Pancreas (tissue), 10 donors: ENCODE measurements around the gene TSPEAR. TPM values are rescaled to one million over a fixed set of nuclear protein-coding genes. Genes with fewer than 3 reads are reported as not detected.
A peak's percentile ranks its signal among the peaks of the same experiment; 100 is the strongest.

Experiments
- ATAC-seq, 4 donors: fragments of 200-7000 bp; cut with Tn5 transposase; one replicate each; pipeline versions ENCODE4 v1.8.0 to v1.9.1; 2020; ENCODE audit warnings: mild to moderate bottlenecking in 4 of 4, moderate library complexity in 4 of 4
- DNase-seq, 6 donors: peaks; one replicate each; pipeline ENCODE4 v3.0.0-alpha.2; 2020
- FAIRE-seq: peaks from 2 replicates; lab custom pipeline; 2012; peaks lifted over from hg19 to GRCh38; lab: Jason Lieb, UNC
- H3K27ac ChIP-seq, 4 donors: fragments of 200-600 bp; sonication (generic); 1 replicate in 3 of 4; 2 replicates in 1 of 4; pipeline versions ENCODE4 v1.5.0 to v1.8.0; 2020
- H3K27me3 ChIP-seq, 4 donors: fragments of 200-600 bp; one replicate each; pipeline ENCODE4 v1.8.0; 2021
- H3K36me3 ChIP-seq, 3 donors: fragments of 200-600 bp; sonication (generic) in 1 of 3; one replicate each; pipeline versions ENCODE4 v1.5.0 to v1.8.0; 2020 to 2021
- H3K4me1 ChIP-seq, 3 donors: fragments of 200-600 bp; one replicate each; pipeline ENCODE4 v1.8.0; 2021
- H3K4me3 ChIP-seq, 4 donors: fragments of 200-600 bp; sonication (generic) in 2 of 4; one replicate each; pipeline versions ENCODE4 v1.5.0 to v1.8.0; 2020 to 2021
- H3K9me3 ChIP-seq, 4 donors: fragments of 200-600 bp; one replicate each; pipeline ENCODE4 v1.8.0; 2021
- WGBS, 2 donors: extraction: QIAGEN DNeasy Blood & Tissue Kit; methylation state at CpG; one replicate each; pipeline ENCODE4 v1.1.7; 2013; 5-methylcytosine and 5-hydroxymethylcytosine counted together
- intact Hi-C, 3 donors: fragments of 100-400 bp; cut with DNase I; formaldehyde crosslinking; loops; one replicate each; pipeline versions ENCODE4 v1.11.1 to v1.14.2; 2022
- polyA plus RNA-seq, 2 donors: library from polyadenylated mRNA; stranded (reverse); fragments of 200-250 nt; gene quantifications; one replicate each; pipeline ENCODE4 v1.2.3, GENCODE V29; 2013
- total RNA-seq, 6 donors: library from RNA; stranded (reverse); fragmentation: NEBNext Ultra II Directional in 4 of 6; extraction: Animal tissue kit (Norgen Biotek cat#: 25700) in 4 of 6; gene quantifications; one replicate each; pipeline versions ENCODE4 v1.2.1 to v1.2.4, GENCODE V29; 2021 to 2023
- TF ChIP-seq, protein P1 (sequence below), 4 donors: fragments of 200-600 bp; sonication (generic) in 3 of 4; IDR thresholded peaks; one replicate each; pipeline versions ENCODE4 v1.5.0 to v1.8.0; 2021; ENCODE audit warnings: antibody characterized with exemption in 4 of 4
- donor health status: healthy with polysubstance abuse.
- donor health status: DM: no; HTN: no; CAD: no; lungs with moderate emphysema.
- donor health status: DM: no; HTN: no; CAD: no.
- donor health status: control.
- donor health status: control.
- donor health status: Bipolar disorder and iron deficiency.
- donor health status: DM: yes; HTN: yes; CAD: no.
- donor health status: DM: no; HTN: no; CAD: no.
- donor health status: DM: no; HTN: no; CAD: no.
- donor health status: DM: yes; HTN: yes; CAD: no.

Gene TSPEAR
- total and polyA plus RNA-seq, 8 donors = 0.05 to 1.4 (median 0.25) TPM; not detected in 1

DNA sequence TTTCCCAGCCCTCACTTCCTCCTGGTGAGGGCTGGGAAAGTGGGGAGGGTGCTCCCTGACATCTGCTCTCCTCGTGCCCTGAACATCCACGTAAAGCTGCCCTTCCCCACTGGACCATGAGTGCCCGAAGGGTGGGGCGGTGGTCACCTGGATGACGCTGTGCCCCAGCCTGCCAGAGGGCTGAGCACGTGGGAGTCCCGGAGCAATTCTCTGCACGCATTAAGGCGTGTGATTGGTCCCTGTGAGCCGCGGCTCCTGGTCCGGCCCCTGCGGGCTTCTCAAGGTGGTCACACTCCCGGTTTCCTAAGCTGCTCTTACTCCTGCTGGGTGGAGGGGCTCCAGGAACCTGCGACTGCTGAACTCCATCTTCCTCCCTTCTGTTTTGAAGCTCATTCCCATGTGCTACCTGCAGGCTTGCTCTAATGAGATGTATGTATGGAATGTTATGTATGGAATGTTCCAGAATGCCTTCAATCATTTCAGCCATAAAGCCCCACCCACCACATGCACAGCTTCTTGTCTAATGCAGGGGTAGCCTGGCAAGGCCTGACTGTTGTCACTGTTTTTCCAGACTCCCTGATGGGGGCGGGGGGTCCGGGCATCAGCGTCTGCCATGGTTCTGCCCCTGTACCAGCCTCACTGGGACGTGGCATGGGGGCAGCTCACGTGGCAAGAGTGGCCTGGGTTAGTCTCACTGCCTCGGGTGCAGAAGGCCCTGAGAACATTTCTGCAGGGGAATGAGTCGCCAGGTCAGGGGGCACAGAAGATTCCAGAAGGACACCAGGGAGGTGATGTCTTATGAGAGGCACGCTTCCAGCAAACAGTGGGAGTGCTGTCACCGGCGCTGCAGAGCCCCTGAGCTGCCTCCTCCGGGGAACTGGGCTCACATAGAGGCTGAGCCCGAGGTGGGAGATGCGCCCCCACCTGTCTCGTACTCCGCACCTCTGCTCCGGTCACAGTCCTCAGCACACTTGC lies 190.8 kb downstream of the TSPEAR start:
- H3K27ac ChIP-seq = no peak overlapping the region
- H3K9me3 ChIP-seq = no peaks in the 10 kb centered on the region
- no peaks in the 10 kb centered on the region for H3K27me3 ChIP-seq
- 70 to 80% methylated on average over 31 of the region's 31 CpGs for WGBS, 2 donors
- intact Hi-C loops = no loop called here
- ATAC-seq (no peak), FAIRE-seq (no peak), DNase-seq (peak in 2 of 6 donors; percentile 29 to 54)
- TF ChIP-seq, protein P1, sequence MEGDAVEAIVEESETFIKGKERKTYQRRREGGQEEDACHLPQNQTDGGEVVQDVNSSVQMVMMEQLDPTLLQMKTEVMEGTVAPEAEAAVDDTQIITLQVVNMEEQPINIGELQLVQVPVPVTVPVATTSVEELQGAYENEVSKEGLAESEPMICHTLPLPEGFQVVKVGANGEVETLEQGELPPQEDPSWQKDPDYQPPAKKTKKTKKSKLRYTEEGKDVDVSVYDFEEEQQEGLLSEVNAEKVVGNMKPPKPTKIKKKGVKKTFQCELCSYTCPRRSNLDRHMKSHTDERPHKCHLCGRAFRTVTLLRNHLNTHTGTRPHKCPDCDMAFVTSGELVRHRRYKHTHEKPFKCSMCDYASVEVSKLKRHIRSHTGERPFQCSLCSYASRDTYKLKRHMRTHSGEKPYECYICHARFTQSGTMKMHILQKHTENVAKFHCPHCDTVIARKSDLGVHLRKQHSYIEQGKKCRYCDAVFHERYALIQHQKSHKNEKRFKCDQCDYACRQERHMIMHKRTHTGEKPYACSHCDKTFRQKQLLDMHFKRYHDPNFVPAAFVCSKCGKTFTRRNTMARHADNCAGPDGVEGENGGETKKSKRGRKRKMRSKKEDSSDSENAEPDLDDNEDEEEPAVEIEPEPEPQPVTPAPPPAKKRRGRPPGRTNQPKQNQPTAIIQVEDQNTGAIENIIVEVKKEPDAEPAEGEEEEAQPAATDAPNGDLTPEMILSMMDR (IDR thresholded peaks at IDR 0.05) = no peak
- no peaks in the 10 kb centered on the region for H3K36me3 ChIP-seq
- H3K4me1 ChIP-seq = no peaks in the 10 kb centered on the region
- no peak overlapping the region for H3K4me3 ChIP-seq

DNA sequence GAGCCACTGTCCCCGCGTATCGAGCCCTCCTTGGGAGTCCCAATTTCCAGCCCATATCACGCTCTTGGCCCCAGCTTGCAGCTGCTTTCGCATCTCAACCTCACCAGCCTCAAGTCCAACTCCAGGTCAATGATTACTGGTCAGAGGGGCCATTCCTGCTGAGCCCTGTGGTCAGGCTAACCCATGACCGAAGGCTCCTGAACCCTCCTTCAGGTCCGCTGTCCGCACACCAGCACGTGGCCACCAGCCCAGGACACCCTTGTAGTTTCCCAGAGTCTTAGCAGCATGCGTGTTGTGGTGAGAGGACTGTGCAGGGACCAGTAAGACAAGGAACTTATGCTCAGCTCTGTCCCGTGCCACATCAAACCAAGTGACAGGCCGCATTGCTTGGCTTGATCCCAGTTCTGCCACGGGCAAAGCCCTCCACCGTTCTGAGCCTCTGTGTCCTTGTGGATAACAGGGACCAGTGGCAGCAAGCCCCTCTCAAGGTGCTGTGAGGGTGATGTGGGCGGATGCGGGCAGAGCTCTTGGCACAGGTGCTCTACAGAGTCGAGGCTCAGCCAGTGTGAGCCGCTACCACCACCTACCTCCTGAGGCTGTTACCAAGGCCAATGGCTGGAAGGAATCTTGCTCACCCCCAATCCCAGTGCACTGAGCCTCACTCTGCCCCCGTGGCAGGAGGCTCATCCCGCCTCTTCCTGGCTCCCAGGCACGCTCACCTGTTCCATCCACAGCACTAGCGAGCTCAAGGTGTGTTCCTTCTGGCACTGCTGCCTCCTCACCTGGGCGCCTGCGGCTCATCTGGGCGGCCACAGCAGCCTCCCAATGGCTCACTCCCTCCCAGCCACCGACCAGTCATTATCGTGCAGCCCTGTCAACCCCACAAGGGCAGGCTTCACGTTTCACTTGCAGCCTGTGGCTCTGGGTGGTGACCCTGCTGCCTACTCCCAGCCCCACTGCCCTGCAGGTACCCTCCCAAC lies 191.7 kb downstream of the TSPEAR start:
- no peak overlapping the region for H3K27ac ChIP-seq
- TF ChIP-seq, protein P1 (IDR thresholded peaks at IDR 0.05) = no peak
- no peaks in the 10 kb centered on the region for H3K36me3 ChIP-seq
- 72 to 81% methylated on average over 28 of the region's 28 CpGs for WGBS, 2 donors
- H3K27me3 ChIP-seq = no peaks in the 10 kb centered on the region
- no peak overlapping the region for H3K4me3 ChIP-seq
- DNase-seq (peak in 2 of 6 donors; percentile 32 to 43), FAIRE-seq (no peak), ATAC-seq (no peak)
- intact Hi-C loops = loop anchor here in 1 of 3 donors (10.0 kb wide), 1 partner anchor 275 kb away; no protein-coding TSS in a partner anchor
- H3K9me3 ChIP-seq = no peaks in the 10 kb centered on the region
- H3K4me1 ChIP-seq = no peaks in the 10 kb centered on the region

DNA sequence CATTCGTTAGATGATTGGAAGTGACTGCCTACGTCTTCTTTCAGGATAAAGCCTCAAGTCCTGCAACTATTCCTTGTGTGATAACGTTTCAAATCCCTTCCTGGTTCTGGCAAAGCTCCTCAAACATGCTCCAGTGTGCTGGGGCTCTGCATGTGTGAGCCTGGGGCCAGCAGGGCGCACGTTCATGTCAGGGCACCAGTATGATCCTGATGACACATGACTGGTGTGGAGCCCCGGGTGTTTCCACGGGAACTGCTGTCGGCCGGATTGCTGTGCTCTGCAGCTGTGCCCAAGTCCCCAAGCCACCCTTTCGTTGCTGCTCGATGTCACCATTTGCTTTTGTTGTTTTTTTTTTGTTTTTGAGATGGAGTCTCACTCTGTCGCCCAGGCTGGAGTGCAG lies 192.7 kb downstream of the TSPEAR start:
- no peak overlapping the region for H3K27ac ChIP-seq
- intact Hi-C loops = loop anchor here in 1 of 3 donors (10.0 kb wide), 1 partner anchor 276 kb away; no protein-coding TSS in a partner anchor
- H3K27me3 ChIP-seq = no peaks in the 10 kb centered on the region
- DNase-seq = peak in 2 of 6 donors; percentile 24 to 37
- no peaks in the 10 kb centered on the region for H3K4me1 ChIP-seq
- no peak for ATAC-seq
- no peaks in the 10 kb centered on the region for H3K36me3 ChIP-seq
- H3K9me3 ChIP-seq = no peaks in the 10 kb centered on the region
- FAIRE-seq = no peak
- WGBS, 2 donors = 38 to 54% methylated on average over 12 of the region's 12 CpGs
- H3K4me3 ChIP-seq = no peak overlapping the region
- TF ChIP-seq, protein P1 (IDR thresholded peaks at IDR 0.05) = no peak

DNA sequence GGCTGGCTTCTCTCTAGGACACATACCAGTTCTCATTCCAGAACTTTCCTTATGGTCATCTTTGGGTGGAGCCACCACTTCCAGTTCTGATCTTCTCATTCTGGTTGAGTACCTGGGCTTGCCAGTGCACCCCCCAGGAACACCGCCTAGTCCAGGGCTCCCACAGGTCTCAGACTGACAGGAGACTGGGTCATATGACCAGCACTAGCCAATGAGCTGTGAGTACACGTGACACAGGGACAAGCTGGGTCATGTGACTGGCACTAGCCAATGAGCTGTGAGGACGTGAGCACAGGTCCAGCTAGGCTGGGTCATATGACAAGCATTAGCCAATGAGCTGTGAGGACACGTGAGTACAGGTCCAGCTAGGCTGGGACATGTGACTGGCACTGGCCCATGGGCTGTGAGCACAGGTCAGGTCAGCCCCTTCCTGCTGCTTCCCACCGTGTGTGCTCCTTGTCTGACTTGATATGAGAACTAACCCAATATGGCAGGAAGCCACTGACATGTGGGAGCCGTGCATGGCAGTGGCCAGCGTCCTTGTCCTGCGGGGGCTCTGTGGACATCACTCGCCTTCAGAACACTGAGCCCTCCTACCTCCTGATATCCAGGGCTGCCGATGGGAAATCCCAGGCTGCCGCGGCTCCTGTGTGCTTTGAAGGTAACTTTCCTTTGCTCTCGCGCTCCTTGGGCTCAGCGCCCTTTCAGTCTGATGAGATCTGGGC lies 194.0 kb downstream of the TSPEAR start:
- no peak for FAIRE-seq
- peak; percentile 64 to 82 (median 70) for DNase-seq
- Histone ChIP-seq H3K36me3 (no peaks in the 10 kb centered on the region), H3K4me3 (peak overlapping the region in 2 of 4 donors; percentile 8 to 17), H3K9me3 (no peaks in the 10 kb centered on the region), H3K4me1 (no peaks in the 10 kb centered on the region), H3K27me3 (no peaks in the 10 kb centered on the region), H3K27ac (no peak overlapping the region)
- TF ChIP-seq, protein P1 (IDR thresholded peaks at IDR 0.05) = no peak
- 68 to 73% methylated on average over 15 of the region's 15 CpGs for WGBS, 2 donors
- intact Hi-C loops = loop anchor here in 1 of 3 donors (10.0 kb wide), 1 partner anchor 277 kb away; no protein-coding TSS in a partner anchor
- peak; percentile 75 to 95 (median 86) for ATAC-seq
